Heart right ventricle (tissue), 16 donors: Measurements from ENCODE around the gene GPR179. TPM values are rescaled to one million over a fixed set of nuclear protein-coding genes. Genes with fewer than 3 reads are reported as not detected.

ENCODE experiments used
- ATAC-seq, 8 donors: fragments of 200-7000 bp; cut with Tn5 transposase; one replicate each; pipeline ENCODE4 v1.9.1; 2020; ENCODE audit warnings: mild to moderate bottlenecking in 8 of 8, moderate library complexity in 8 of 8, moderate number of reproducible peaks in 1 of 8
- DNase-seq, 2 donors: peaks; one replicate each; pipeline ENCODE4 v3.0.0-alpha.2; 2020
- H3K27ac ChIP-seq, 10 donors: fragments of 200-600 bp; sonication (generic) in 2 of 10; one replicate each; pipeline versions ENCODE4 v1.5.0 to v1.8.0; 2020 to 2022; ENCODE audit warnings: mild to moderate bottlenecking in 3 of 10
- H3K27me3 ChIP-seq, 7 donors: fragments of 200-600 bp; one replicate each; pipeline ENCODE4 v1.8.0; 2021 to 2022; ENCODE audit warnings: mild to moderate bottlenecking in 2 of 7
- H3K36me3 ChIP-seq, 9 donors: fragments of 200-600 bp; sonication (generic) in 1 of 9; one replicate each; pipeline versions ENCODE4 v1.5.0 to v1.8.0; 2020 to 2022; ENCODE audit warnings: mild to moderate bottlenecking in 2 of 9
- H3K4me1 ChIP-seq, 9 donors: fragments of 200-600 bp; sonication (generic) in 1 of 9; one replicate each; pipeline versions ENCODE4 v1.5.0 to v1.8.0; 2020 to 2022; ENCODE audit warnings: mild to moderate bottlenecking in 4 of 9
- H3K4me3 ChIP-seq, 10 donors: fragments of 200-600 bp; sonication (generic) in 2 of 10; one replicate each; pipeline versions ENCODE4 v1.5.0 to v1.8.0; 2020 to 2022; ENCODE audit warnings: mild to moderate bottlenecking in 7 of 10, moderate library complexity in 2 of 10
- H3K9me3 ChIP-seq, 11 donors: fragments of 200-600 bp in 10 of 11; sonication (generic) in 2 of 11; one replicate each; pipeline versions ENCODE4 v1.5.0 to v1.8.0; 2013 to 2022; ENCODE audit warnings: mild to moderate bottlenecking in 2 of 11, control low read depth in 1 of 11, moderate library complexity in 1 of 11
- WGBS, 2 donors: extraction: QIAGEN DNeasy Blood & Tissue Kit; methylation state at CpG; one replicate each; pipeline ENCODE4 v1.1.7; 2013; ENCODE audit warnings: inconsistent platforms in 1 of 2; 5-methylcytosine and 5-hydroxymethylcytosine counted together
- intact Hi-C, 10 donors: fragments of 100-400 bp; cut with DNase I; formaldehyde crosslinking; loops; one replicate each; pipeline versions ENCODE4 v1.11.1 to v1.14.2; 2022
- polyA plus RNA-seq, 2 donors: library from polyadenylated mRNA; stranded (reverse); fragments of 200-250 nt; gene quantifications; one replicate each; pipeline ENCODE4 v1.2.3, GENCODE V29; 2013
- total RNA-seq, 10 donors: library from RNA; stranded (reverse); fragmentation: NEBNext Ultra II Directional in 3 of 10; extraction: Animal tissue kit (Norgen Biotek cat#: 25700) in 3 of 10; gene quantifications; one replicate each; pipeline versions ENCODE4 v1.2.1 to v1.2.4, GENCODE V29; 2021 to 2023
- TF ChIP-seq, protein P1 (sequence below), 9 donors: fragments of 200-600 bp; sonication (generic) in 2 of 9; IDR thresholded peaks; one replicate each; pipeline versions ENCODE4 v1.5.0 to v1.8.0; 2021 to 2022; ENCODE audit warnings: antibody characterized with exemption in 9 of 9, mild to moderate bottlenecking in 5 of 9, moderate library complexity in 1 of 9
- donor health status: Arrhythmogenic right ventricular cardiomyopathy.
- donor health status: ischemic (EF 13 %, LVEDD 7.1; RV severe dilation, severe dysfunction).
- donor health status: healthy with polysubstance abuse.
- donor health status: DM: no; HTN: yes; CAD: no.
- donor health status: DM: no; HTN: no; CAD: no.
- donor health status: ischemic (EF 25% LVEDD 6.9; RV normal size, moderate dysfunction).
- donor health status: ischemic (EF 25% LVEDD 5.7; RV mildly dilated, moderate dysfunction).
- donor health status: healthy.
- donor health status: DM: yes; HTN: yes; CAD: no.
- donor health status: Ischemic cardiomyopathy.
- donor health status: ischemic (EF 35%, LVEDD 5.7; RV mildly dilated, moderate dysfunction).
- donor health status: nonischemic (EF 11% LVEDD 7.7; RV severe dilation, severe dysfunction).
- donor health status: DM: yes; HTN: yes; CAD: no.
- donor health status: PGD.
- donor health status: ischemic (EF 29% LVEDD 5.4; RV normal size, mild dysfunction).
- donor health status: nonischemic (EF 23%, LVEDD 6.1; RV moderate dilation, normal function).

GPR179 gene
- total and polyA plus RNA-seq, 12 donors = under 0.01 to 0.22 (median 0.06) TPM; not detected in 2

DNA sequence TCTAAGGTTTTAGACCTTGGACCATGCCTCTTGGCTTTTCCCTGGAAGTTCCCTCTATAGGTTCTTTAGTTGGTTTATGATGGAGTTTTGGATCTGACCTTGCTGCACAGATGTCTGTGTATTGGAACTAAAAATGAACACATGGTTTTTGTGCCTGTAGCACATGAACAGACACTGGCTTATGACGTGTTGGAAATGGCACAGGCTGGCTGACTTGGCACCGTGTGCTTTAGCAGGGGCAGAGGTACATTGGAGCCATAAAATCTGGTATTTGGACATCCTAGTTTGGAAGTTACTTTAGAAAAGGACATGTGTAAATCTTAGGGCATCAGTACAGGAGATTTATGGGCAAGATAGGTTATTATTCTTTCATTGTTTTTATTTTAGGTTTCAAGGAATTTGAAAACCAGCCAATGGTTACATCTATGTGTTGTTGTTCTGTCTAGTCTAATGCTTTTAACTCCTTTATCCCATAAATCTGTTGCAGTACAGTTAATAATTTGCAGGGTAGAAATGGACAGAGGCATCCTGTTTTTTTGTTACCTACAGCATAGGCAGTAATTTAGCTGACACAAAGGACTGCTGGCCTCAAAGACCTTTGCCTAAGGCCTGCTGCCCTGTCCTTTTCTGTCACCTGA lies 13.8 kb upstream of the GPR179 start:
- DNase-seq (no peak), ATAC-seq (peak in 2 of 8 donors; percentile 50 to 66)
- TF ChIP-seq, protein P1, sequence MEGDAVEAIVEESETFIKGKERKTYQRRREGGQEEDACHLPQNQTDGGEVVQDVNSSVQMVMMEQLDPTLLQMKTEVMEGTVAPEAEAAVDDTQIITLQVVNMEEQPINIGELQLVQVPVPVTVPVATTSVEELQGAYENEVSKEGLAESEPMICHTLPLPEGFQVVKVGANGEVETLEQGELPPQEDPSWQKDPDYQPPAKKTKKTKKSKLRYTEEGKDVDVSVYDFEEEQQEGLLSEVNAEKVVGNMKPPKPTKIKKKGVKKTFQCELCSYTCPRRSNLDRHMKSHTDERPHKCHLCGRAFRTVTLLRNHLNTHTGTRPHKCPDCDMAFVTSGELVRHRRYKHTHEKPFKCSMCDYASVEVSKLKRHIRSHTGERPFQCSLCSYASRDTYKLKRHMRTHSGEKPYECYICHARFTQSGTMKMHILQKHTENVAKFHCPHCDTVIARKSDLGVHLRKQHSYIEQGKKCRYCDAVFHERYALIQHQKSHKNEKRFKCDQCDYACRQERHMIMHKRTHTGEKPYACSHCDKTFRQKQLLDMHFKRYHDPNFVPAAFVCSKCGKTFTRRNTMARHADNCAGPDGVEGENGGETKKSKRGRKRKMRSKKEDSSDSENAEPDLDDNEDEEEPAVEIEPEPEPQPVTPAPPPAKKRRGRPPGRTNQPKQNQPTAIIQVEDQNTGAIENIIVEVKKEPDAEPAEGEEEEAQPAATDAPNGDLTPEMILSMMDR (IDR thresholded peaks at IDR 0.05) = no peak
- intact Hi-C loops = loop anchor here in 3 of 10 donors (5.0 to 10.0 kb wide), 3 partner anchors 40 to 837 kb away; partner anchors contain the start of gene CACNB1 (in 1 of the 3)
- Histone ChIP-seq H3K4me1 (peaks cover 8 to 85% (median 65%) of the 10 kb centered on the region in 9 donors), H3K9me3 (no peaks in the 10 kb centered on the region), H3K4me3 (no peak overlapping the region), H3K27me3 (no peaks in the 10 kb centered on the region), H3K27ac (peak overlapping the region in 5 of 10 donors; percentile 21 to 64 (median 51)), H3K36me3 (peaks cover 0 to 11% (median 0%) of the 10 kb centered on the region in 9 donors)
- WGBS, 2 donors = 30 to 40% methylated on average over 2 of the region's 2 CpGs

GRCh38 chr17:38355251-38355650 lies 11.5 kb upstream of the GPR179 start:
- Histone ChIP-seq H3K27ac (peak overlapping the region in 1 of 10 donors; percentile 64), H3K27me3 (no peaks in the 10 kb centered on the region), H3K4me3 (no peak overlapping the region), H3K9me3 (no peaks in the 10 kb centered on the region), H3K36me3 (no peaks in the 10 kb centered on the region), H3K4me1 (peaks cover 8 to 78% (median 63%) of the 10 kb centered on the region in 9 donors)
- DNase-seq (no peak), ATAC-seq (no peak)
- intact Hi-C loops = loop anchor here in 3 of 10 donors (2.0 to 10.0 kb wide), 4 partner anchors 42 to 840 kb away; partner anchors contain the start of gene CACNB1 (in 1 of the 3)
- TF ChIP-seq, protein P1 (IDR thresholded peaks at IDR 0.05) = no peak
- 87 to 88% methylated on average over 4 of the region's 4 CpGs for WGBS, 2 donors

DNA sequence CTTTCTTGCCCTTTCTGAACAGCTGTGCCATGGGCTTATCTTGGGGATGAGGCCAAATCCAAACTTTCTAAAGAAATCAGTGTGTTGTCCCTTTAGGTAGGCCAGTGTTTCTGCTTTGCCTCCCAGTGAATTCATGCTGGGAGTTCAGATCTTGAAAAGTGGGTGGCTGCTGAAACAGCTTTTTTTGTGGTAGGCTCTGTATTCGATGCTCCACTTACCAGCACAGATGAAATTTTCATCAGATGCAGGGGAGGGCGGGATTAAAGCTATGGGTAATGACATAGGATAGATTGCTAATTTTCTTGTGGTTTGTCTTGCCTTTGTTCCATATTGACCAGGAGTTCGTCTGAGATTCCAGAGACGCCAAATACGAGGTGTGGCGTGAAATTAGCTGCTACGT lies 10.7 kb upstream of the GPR179 start:
- peak overlapping the region in 1 of 10 donors; percentile 14 for H3K4me3 ChIP-seq
- no peaks in the 10 kb centered on the region for H3K27me3 ChIP-seq
- intact Hi-C loops = loop anchor here in 3 of 10 donors (2.0 to 10.0 kb wide), 3 partner anchors 60 to 840 kb away; partner anchors contain the start of gene CACNB1 (in 1 of the 3)
- TF ChIP-seq, protein P1 (IDR thresholded peaks at IDR 0.05) = no peak
- no peaks in the 10 kb centered on the region for H3K9me3 ChIP-seq
- H3K36me3 ChIP-seq = no peaks in the 10 kb centered on the region
- DNase-seq = no peak
- H3K4me1 ChIP-seq = peaks cover 8 to 73% (median 63%) of the 10 kb centered on the region in 9 donors
- WGBS, 2 donors = 75 to 76% methylated on average over 7 of the region's 7 CpGs
- ATAC-seq = no peak
- H3K27ac ChIP-seq = no peak overlapping the region

- DNase-seq (no peak), ATAC-seq (no peak)
- peaks cover 8 to 69% (median 55%) of the 10 kb centered on the region in 9 donors for H3K4me1 ChIP-seq
- H3K9me3 ChIP-seq = no peaks in the 10 kb centered on the region
- intact Hi-C loops = loop anchor here in 4 of 10 donors (2.0 to 10.0 kb wide), 3 partner anchors 61 to 841 kb away; partner anchors contain the start of gene CACNB1 (in 1 of the 4)
- WGBS, 2 donors = 84 to 87% methylated on average over 13 of the region's 13 CpGs
- TF ChIP-seq, protein P1 (IDR thresholded peaks at IDR 0.05) = no peak
- H3K27me3 ChIP-seq = no peaks in the 10 kb centered on the region
- H3K27ac ChIP-seq = peak overlapping the region in 3 of 10 donors; percentile 87 to 93 (median 90)
- peak overlapping the region in 9 of 10 donors; percentile 85 to 96 (median 94) for H3K4me3 ChIP-seq
- no peaks in the 10 kb centered on the region for H3K36me3 ChIP-seq
These were observed 9.9 kb upstream of the GPR179 start for GRCh38 chr17:38353668-38354067.
